Uterus (tissue), 4 donors: ENCODE measurements around the gene GRIK3. TPM values are rescaled to one million over a fixed set of nuclear protein-coding genes. Genes with fewer than 3 reads are reported as not detected.

Experiments used
- DNase-seq, 2 donors: peaks; one replicate each; pipeline ENCODE4 v3.0.0-alpha.2; 2019 to 2020
- H3K27ac ChIP-seq, 2 donors: fragments of 200-600 bp; sonication (generic); 1 replicate in 1 of 2; 2 replicates in 1 of 2; pipeline ENCODE4 v1.5.1; 2016 to 2018
- H3K27me3 ChIP-seq, 2 donors: fragments of 200-600 bp; sonication (generic); one replicate each; pipeline ENCODE4 v1.5.1; 2018 to 2019; ENCODE audit warnings: control low read depth in 1 of 2
- H3K36me3 ChIP-seq, 2 donors: fragments of 200-600 bp; sonication (generic); one replicate each; pipeline ENCODE4 v1.5.1; 2019; ENCODE audit warnings: control low read depth in 1 of 2
- H3K4me1 ChIP-seq, 2 donors: fragments of 200-600 bp; sonication (generic); one replicate each; pipeline ENCODE4 v1.5.1; 2018 to 2019; ENCODE audit warnings: control low read depth in 1 of 2
- H3K4me3 ChIP-seq, 2 donors: fragments of 200-600 bp; sonication (generic); 1 replicate in 1 of 2; 2 replicates in 1 of 2; pipeline ENCODE4 v1.5.1; 2018 to 2019; ENCODE audit warnings: mild to moderate bottlenecking in 1 of 2
- H3K9me3 ChIP-seq, 2 donors: fragments of 200-600 bp; sonication (generic); one replicate each; pipeline ENCODE4 v1.5.1; 2019; ENCODE audit warnings: control low read depth in 1 of 2
- POLR2A ChIP-seq, 2 donors: fragments of 450-650 bp; IDR thresholded peaks; one replicate each; pipeline ENCODE4 v1.6.1; 2016; ENCODE audit warnings: antibody characterized with exemption in 2 of 2, mild to moderate bottlenecking in 1 of 2, moderate library complexity in 1 of 2
- intact Hi-C: fragments of 100-400 bp; cut with DNase I; formaldehyde crosslinking; loops from one replicate; pipeline ENCODE4 v1.15.1; 2023; ENCODE audit warnings: low total_unique reads
- total RNA-seq, 4 donors: library from RNA; depleted of rRNA in 3 of 4; stranded (reverse); fragments of >200 nt in 3 of 4; gene quantifications; one replicate each; pipeline versions ENCODE4 v1.1.0 to v1.2.4, GENCODE V29; 2014 to 2023
- TF ChIP-seq, protein P1 (sequence below), 4 experiments: fragments of 200-600 bp in 2 of 4; fragments of 450-650 bp in 2 of 4; sonication (generic) in 2 of 4; IDR thresholded peaks; one replicate each; pipeline ENCODE4 v1.5.1; 2016 to 2019; ENCODE audit warnings: antibody characterized with exemption in 4 of 4, mild to moderate bottlenecking in 2 of 4, moderate library complexity in 1 of 4
- donor health status: DM: yes; HTN: yes; CAD: no.

Gene GRIK3
- total RNA-seq, 4 donors from 2014 or later, result 0.52 to 1.6 TPM; not detected in 2

DNA sequence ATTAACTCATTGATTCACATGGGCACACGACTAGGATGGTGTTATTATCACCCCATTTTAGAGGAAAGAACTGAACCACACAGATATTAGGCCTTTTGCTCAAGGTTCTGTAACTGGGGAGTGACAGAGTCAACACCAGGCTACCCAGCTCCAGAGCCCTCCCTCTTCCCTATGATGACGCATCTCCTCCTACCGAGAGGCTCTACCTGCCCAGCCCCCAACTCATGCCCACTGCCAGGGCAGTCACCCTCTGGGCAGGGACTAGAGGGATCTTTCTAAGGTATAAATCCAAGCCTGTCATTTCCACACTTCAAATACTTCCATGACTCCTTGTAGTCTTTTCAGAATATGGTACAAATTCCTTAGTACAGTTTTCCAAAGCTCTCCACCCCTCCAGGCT lies 171.3 kb downstream of the GRIK3 start:
- Histone ChIP-seq H3K4me3 (no peak overlapping the region), H3K27me3 (no peaks in the 10 kb centered on the region), H3K9me3 (no peaks in the 10 kb centered on the region), H3K4me1 (no peaks in the 10 kb centered on the region), H3K27ac (no peak overlapping the region), H3K36me3 (no peaks in the 10 kb centered on the region)
- TF ChIP-seq POLR2A (IDR thresholded peaks at IDR 0.05), result no peak
- no peak for DNase-seq
- intact Hi-C loops, result no loop called here

DNA sequence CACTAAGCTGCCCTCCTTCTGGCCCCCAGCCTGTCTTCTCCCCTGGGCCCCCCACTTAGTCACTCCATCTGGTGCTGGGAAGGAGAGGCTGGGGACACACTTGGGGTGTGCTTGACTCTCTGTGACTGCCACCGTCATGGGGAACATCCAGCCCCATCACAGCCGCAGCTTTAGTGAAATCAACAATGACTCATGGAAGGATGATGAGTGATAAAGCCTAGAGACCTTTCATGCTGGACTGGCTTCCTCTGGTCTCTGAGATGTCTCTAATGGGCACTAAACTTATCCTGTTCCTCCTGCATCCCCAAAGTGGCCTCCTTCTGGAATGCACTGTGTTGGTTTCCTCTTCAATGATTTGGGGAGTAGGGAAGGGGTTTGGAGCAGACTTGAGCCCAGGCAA lies 172.9 kb downstream of the GRIK3 start:
- intact Hi-C loops, result no loop called here
- H3K27me3 ChIP-seq, result no peaks in the 10 kb centered on the region
- DNase-seq, result no peak

DNA sequence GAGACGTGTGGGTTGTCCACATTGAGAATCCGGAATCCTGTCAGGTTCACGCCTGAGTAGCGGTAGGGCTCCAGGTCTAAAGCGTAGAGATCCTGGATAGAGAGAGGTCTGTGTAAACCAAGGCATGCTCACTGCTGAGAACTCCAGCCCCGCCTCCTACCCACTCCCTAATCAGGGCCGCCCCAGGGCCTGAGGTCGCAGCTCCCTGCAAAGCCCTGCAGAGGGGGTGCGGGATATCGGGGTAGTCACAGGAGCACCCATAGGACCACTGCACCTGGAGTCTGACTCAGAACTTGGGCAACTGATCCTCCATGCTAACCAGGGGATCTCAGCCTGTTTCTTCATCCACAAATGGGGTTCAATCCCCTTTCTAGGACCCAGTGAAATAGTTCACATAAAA lies 174.4 kb downstream of the GRIK3 start:
- H3K4me1 ChIP-seq, result no peaks in the 10 kb centered on the region
- no peak overlapping the region for H3K4me3 ChIP-seq
- TF ChIP-seq, protein P1, sequence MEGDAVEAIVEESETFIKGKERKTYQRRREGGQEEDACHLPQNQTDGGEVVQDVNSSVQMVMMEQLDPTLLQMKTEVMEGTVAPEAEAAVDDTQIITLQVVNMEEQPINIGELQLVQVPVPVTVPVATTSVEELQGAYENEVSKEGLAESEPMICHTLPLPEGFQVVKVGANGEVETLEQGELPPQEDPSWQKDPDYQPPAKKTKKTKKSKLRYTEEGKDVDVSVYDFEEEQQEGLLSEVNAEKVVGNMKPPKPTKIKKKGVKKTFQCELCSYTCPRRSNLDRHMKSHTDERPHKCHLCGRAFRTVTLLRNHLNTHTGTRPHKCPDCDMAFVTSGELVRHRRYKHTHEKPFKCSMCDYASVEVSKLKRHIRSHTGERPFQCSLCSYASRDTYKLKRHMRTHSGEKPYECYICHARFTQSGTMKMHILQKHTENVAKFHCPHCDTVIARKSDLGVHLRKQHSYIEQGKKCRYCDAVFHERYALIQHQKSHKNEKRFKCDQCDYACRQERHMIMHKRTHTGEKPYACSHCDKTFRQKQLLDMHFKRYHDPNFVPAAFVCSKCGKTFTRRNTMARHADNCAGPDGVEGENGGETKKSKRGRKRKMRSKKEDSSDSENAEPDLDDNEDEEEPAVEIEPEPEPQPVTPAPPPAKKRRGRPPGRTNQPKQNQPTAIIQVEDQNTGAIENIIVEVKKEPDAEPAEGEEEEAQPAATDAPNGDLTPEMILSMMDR (IDR thresholded peaks at IDR 0.05), result no peak
- no peak for TF ChIP-seq POLR2A (IDR thresholded peaks at IDR 0.05)
- H3K27ac ChIP-seq, result no peak overlapping the region
- H3K27me3 ChIP-seq, result no peaks in the 10 kb centered on the region
- intact Hi-C loops, result no loop called here
- DNase-seq, result no peak
- no peaks in the 10 kb centered on the region for H3K9me3 ChIP-seq
- H3K36me3 ChIP-seq, result no peaks in the 10 kb centered on the region

More for the DNA sequence above, 172.9 kb downstream of the GRIK3 start:
- Histone ChIP-seq H3K4me3 (no peak overlapping the region), H3K27ac (no peak overlapping the region), H3K9me3 (no peaks in the 10 kb centered on the region), H3K36me3 (no peaks in the 10 kb centered on the region), H3K4me1 (no peaks in the 10 kb centered on the region)
- TF ChIP-seq POLR2A (IDR thresholded peaks at IDR 0.05), result no peak
- TF ChIP-seq, protein P1 (IDR thresholded peaks at IDR 0.05), result no peak

DNA sequence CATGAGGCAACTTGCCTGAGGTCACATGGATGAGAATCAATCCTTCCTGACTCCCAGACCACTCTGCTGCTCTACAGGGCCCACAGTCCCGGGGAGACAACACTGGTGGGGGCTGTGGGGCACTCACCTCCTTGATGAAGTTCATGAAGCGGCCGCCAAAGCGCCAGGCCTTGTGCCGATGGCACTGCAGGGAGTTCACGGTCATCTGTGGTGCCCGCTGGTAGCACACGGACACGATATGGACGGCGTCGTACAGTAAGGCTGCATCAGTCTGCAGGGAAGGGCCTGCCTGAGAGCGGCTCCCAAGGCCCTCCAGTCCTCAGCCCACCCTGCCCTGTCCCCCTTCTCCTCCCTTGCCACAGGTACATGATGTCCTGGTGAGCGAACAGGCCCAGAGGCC lies 175.3 kb downstream of the GRIK3 start:
- intact Hi-C loops, result no loop called here
- TF ChIP-seq, protein P1 (IDR thresholded peaks at IDR 0.05), result no peak
- no peak for TF ChIP-seq POLR2A (IDR thresholded peaks at IDR 0.05)
- Histone ChIP-seq H3K9me3 (no peaks in the 10 kb centered on the region), H3K4me1 (no peaks in the 10 kb centered on the region), H3K27me3 (no peaks in the 10 kb centered on the region), H3K4me3 (no peak overlapping the region), H3K27ac (no peak overlapping the region), H3K36me3 (no peaks in the 10 kb centered on the region)
- no peak for DNase-seq

DNA sequence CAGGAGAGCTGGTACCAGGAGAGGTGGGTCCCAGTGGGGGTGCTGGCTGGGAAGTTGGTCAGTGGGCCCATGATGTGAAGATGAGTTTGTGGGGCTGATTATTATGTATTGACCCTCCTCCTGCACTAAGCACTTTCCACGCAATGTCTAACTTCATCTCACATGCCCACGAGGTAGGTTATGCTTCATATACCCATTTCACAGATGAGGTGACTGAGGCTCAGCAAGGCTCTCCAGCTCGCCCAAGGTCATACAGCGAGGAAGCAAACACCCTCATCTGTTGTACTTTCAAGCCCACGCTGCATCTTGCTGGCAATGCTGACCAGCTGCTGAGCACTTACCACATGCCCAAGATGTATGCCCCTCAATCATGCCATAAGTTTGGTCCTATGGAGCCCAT lies 175.8 kb downstream of the GRIK3 start:
- TF ChIP-seq, protein P1 (IDR thresholded peaks at IDR 0.05), result no peak
- no peak for TF ChIP-seq POLR2A (IDR thresholded peaks at IDR 0.05)
- Histone ChIP-seq H3K27me3 (no peaks in the 10 kb centered on the region), H3K27ac (no peak overlapping the region), H3K4me1 (no peaks in the 10 kb centered on the region), H3K4me3 (no peak overlapping the region), H3K36me3 (no peaks in the 10 kb centered on the region), H3K9me3 (no peaks in the 10 kb centered on the region)
- DNase-seq, result no peak
- intact Hi-C loops, result no loop called here

DNA sequence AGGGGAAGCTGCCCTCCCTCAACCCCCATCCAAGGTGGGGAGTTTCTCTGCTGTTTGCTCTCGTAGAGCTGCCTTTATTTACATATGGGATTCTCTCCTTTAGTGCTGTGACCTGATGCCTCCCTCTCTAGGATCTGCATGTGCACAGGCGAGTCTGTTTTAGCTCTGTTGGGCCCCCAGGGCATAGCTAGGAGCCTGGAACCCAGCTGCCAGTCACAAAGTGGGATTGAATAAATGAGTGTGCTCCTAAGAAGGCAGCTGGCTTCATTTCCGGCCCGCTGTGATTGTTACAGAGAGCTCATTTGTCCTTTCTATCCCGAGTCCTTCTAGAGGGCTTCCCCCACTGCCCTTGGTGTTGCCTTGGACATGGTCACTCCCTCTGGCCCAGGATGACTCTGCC lies 176.6 kb downstream of the GRIK3 start:
- H3K27me3 ChIP-seq, result no peaks in the 10 kb centered on the region
- TF ChIP-seq POLR2A (IDR thresholded peaks at IDR 0.05), result no peak
- TF ChIP-seq, protein P1 (IDR thresholded peaks at IDR 0.05), result no peak

More for the DNA sequence above, 176.6 kb downstream of the GRIK3 start:
- Histone ChIP-seq H3K36me3 (no peaks in the 10 kb centered on the region), H3K4me3 (no peak overlapping the region), H3K9me3 (no peaks in the 10 kb centered on the region), H3K27ac (no peak overlapping the region), H3K4me1 (no peaks in the 10 kb centered on the region)
- intact Hi-C loops, result no loop called here
- DNase-seq, result no peak
